GM12864 (cell line): ENCODE measurements around the gene FAM193A.

Experiments
- DNase-seq: peaks from one replicate; pipeline ENCODE4 v3.0.0-alpha.2; 2011; ENCODE audit warnings: low read depth
- H3K4me3 ChIP-seq: 2 replicates; pipeline ENCODE4 v1.5.1; 2011; ENCODE audit warnings: mild to moderate bottlenecking, low read depth, low read length, control low read depth
- CTCF ChIP-seq: IDR thresholded peaks from 2 replicates; pipeline ENCODE4 v1.5.1; 2011; ENCODE audit warnings: low read depth, mild to moderate bottlenecking, moderate library complexity, low read length, control low read depth, inconsistent platforms; ENCODE audit errors: missing control alignments

The FAM193A gene

DNA sequence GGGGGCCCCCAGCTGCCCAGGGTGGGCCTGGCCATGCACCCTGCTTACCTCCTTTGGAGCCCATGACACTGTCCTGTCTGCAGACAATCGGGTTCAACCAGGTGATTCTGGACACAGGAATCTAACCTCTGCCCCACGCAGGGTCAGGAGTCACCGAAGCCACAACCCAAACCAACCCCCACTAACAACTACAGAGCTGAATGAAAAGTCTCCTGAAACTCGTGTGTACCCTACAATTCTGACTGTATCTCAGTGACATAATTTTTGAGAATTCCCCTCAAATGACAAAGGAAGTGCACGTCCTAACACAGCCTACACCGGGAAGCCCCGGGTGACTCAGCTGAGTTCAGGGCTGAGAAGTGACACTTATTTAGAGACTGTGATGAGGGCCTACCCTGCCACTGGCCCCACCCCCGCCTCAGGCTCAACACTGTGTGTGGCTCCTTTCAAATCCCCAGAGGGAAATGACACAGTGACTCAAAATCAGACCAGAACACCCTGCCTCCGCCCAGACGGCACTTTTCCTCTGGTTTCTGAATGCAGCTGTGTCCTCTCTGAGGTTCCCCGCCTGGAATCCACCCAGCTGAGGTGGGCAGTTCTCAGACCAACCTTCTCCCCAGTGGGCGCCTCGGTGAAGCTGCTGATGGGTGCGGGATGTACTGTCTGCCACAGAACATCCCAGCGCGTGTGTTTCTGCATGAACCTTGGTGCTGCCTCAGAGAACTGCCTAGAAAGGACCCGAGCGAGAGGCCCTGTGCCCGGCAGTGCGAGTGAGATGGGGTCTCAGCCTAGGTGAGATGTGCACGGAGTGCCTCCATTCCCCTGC lies 209.7 kb downstream of the FAM193A start:
- peak overlapping the region; percentile 45 for H3K4me3 ChIP-seq
- TF ChIP-seq CTCF: no peak
- peak; percentile 92 for DNase-seq

- peak overlapping the region; percentile 45 for H3K4me3 ChIP-seq
- no peak for DNase-seq
- no peak for TF ChIP-seq CTCF
These were observed 210.6 kb downstream of the FAM193A start for GRCh38 chr4:2746891-2747695.

DNA sequence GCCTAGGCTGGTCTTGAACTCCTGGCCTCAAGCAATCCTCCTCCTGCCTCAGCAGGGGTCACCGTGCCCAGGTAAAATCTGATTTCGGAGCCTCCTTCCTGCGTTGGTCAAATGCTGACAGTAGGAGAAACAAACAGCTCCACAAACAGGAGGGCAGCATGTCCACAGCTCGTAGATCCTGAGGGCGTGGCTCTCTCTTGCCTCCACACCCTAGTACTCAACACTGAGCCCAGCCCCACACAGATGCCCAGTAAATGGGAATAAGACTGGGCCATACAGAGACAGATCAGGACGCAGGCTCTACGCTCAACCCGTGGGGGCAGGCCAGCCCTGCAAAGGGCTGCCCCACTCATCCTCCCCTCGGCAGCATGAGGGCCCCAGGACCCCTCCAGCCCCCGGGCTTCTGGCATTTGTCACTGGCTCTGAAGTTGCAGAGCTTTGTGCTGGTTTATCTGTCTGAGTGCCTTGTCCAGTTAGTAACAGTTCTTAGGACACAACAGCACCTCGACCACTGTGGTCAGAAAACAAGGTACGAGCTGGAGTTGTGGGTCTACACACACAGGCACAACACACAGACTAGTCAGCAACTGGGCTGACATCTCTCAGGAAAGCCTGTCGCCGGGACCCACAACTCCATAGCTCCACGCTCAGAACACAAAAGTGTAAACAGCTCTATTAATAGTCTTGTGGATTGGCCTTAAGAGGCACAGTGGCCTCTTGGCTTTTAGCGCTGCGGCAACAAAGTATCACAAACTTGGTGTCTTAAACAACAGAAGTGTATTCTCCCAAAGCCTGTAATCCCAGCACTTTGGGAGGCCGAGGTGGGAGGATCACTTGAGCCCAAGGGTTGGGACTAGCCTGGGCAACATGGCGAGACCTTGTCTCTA lies 214.5 kb downstream of the FAM193A start:
- no peak for DNase-seq
- no peak for TF ChIP-seq CTCF
- no peak overlapping the region for H3K4me3 ChIP-seq

- no peak overlapping the region for H3K4me3 ChIP-seq
- no peak for DNase-seq
- no peak for TF ChIP-seq CTCF
These were observed 217.0 kb downstream of the FAM193A start for GRCh38 chr4:2753436-2753835.

GRCh38 chr4:2754848-2755819 lies 218.7 kb downstream of the FAM193A start:
- H3K4me3 ChIP-seq: peak overlapping the region; percentile 89
- no peak for DNase-seq
- no peak for TF ChIP-seq CTCF
